HepG2 (cell line): ENCODE data around the gene EPHX1.

Experiments used
- AHDC1 ChIP-seq: sonication (generic); formaldehyde crosslinking; IDR thresholded peaks from 2 replicates; pipeline ENCODE4 v1.5.1; 2020; ENCODE audit warnings: mild to moderate bottlenecking, missing genetic modification reagents, borderline replicate concordance
- E2F1 ChIP-seq: sonication (generic); formaldehyde crosslinking; IDR thresholded peaks from 2 replicates; pipeline ENCODE4 v1.5.0; 2020; ENCODE audit warnings: missing genetic modification reagents
- EHMT2 ChIP-seq: fragments of 200-600 bp; sonication (generic); IDR thresholded peaks from 2 replicates; pipeline ENCODE4 v1.7.0; 2017; ENCODE audit warnings: antibody characterized with exemption, low read depth, low read length, borderline replicate concordance
- POLR2A ChIP-seq, 2 experiments: IDR thresholded peaks; 2 replicates each; pipeline ENCODE4 v1.6.1; 2011; ENCODE audit warnings: low read depth in 2 of 2, low read length in 2 of 2, mild to moderate bottlenecking in 1 of 2, moderate library complexity in 1 of 2; ENCODE audit not compliant: insufficient read depth in 1 of 2
- ZBED4 ChIP-seq: sonication (generic); formaldehyde crosslinking; IDR thresholded peaks from 2 replicates; pipeline ENCODE4 v1.4.0; 2020; ENCODE audit warnings: missing genetic modification reagents, borderline replicate concordance
- ZNF296 ChIP-seq: sonication (generic); formaldehyde crosslinking; conservative IDR thresholded peaks from 2 replicates; pipeline ENCODE4 v1.5.0; 2020; ENCODE audit warnings: mild to moderate bottlenecking, missing genetic modification reagents

DNA sequence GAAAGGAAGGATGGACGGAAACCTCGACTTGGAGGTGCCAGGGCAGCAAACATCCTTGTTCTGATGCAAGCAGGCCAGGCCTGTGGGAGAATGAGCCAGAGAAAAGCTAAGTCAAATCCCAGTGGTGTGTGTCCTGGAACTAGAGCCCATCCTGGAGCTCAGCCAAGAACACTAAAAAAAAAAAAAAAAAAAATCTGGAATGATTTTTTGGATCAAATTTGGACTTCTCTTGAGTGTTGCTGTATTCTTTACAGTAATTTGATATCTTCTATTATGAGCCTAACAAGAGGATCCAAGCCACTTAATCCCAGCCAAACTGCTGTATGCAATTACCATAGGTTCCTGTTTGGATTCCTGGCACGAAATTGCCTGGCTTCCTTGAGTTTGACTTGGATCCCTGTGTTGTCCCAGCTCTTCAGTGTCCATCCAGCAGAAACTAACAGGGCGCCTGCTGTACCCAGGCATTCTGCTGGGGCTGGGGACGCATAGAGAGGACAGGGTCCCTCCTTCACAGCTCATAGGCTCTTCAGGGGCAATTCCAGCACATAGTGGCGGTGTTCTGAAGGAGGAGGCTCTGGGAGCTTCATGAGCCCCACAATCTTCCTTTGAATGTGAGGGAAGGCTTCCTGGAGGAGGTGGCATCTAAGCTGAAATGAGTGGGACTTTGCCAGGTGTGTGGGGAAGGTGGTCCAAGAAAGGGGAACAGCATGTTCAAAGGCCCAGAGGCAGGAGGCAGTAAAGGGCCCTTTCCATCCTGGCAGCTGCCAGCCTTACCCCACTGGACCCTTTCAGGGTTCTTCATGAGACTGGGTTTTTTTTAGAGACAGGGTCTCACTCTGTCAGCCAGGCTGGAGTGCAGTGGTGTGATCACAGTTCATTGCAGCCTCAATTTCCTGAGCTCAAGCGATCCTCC lies 24.7 kb downstream of the EPHX1 start:
- no peak for TF ChIP-seq EHMT2
- TF ChIP-seq E2F1 (CRISPR knock-in tag): no peak
- TF ChIP-seq ZBED4: no peak
- TF ChIP-seq POLR2A (IDR thresholded peaks at IDR 0.05; ENCODE audit: insufficient read depth in 1 of 2, low read depth in 2 of 2, low read length in 2 of 2): no peak
- no peak for TF ChIP-seq AHDC1
- TF ChIP-seq ZNF296 (CRISPR knock-in tag): no peak
